Stimulated activated effector memory CD8-positive, alpha-beta T cell treated with anti-CD3 and anti-CD28 coated beads, Interleukin-12 subunit alpha, Interleukin-12 subunit beta, amount 100 ng/mL, for 72 hours (primary cell): ENCODE results near the gene FRMPD4.

ENCODE experiments used
- ATAC-seq: fragments of 150-1000 bp; cut with Tn5 transposase; 2 replicates; pipeline ENCODE4 v1.10.0; 2021
- DNase-seq, 2 donors: peaks; one replicate each; pipeline ENCODE4 v3.0.0; 2021 to 2022; ENCODE audit warnings: low spot score in 2 of 2
- H3K27ac Mint-ChIP-seq: one replicate; pipeline ENCODE4 v1.8.0; 2022; ENCODE audit warnings: mild to moderate bottlenecking, mixed read lengths
- H3K36me3 Mint-ChIP-seq: one replicate; pipeline ENCODE4 v1.8.0; 2022; ENCODE audit warnings: mild to moderate bottlenecking, mixed read lengths
- H3K4me1 Mint-ChIP-seq: one replicate; pipeline ENCODE4 v1.8.0; 2022; ENCODE audit warnings: mixed read lengths
- H3K4me3 Mint-ChIP-seq: one replicate; pipeline ENCODE4 v1.8.0; 2022; ENCODE audit warnings: mild to moderate bottlenecking, mixed read lengths
- H3K9me3 Mint-ChIP-seq: one replicate; pipeline ENCODE4 v1.8.0; 2022; ENCODE audit warnings: mixed read lengths

FRMPD4 gene

GRCh38 chrX:12237771-12238170, 99.5 kb downstream of the FRMPD4 start:
- ATAC-seq = no peak
- Mint-ChIP-seq H3K9me3 (peaks cover 2% of the 10 kb centered on the region), H3K4me1 (no peaks in the 10 kb centered on the region), H3K36me3 (no peaks in the 10 kb centered on the region), H3K27ac (no peak overlapping the region), H3K4me3 (no peak overlapping the region)
- DNase-seq = no peak

GRCh38 chrX:12239356-12240082, 101.2 kb downstream of the FRMPD4 start:
- Mint-ChIP-seq H3K4me1 (no peaks in the 10 kb centered on the region), H3K27ac (no peak overlapping the region), H3K36me3 (no peaks in the 10 kb centered on the region), H3K9me3 (peaks cover 2% of the 10 kb centered on the region), H3K4me3 (no peak overlapping the region)
- DNase-seq (no peak), ATAC-seq (no peak)

- Mint-ChIP-seq H3K27ac (no peak overlapping the region), H3K9me3 (peaks cover 2% of the 10 kb centered on the region), H3K4me1 (no peaks in the 10 kb centered on the region), H3K36me3 (no peaks in the 10 kb centered on the region), H3K4me3 (no peak overlapping the region)
- ATAC-seq (no peak), DNase-seq (no peak)
These were observed 102.2 kb downstream of the FRMPD4 start for GRCh38 chrX:12240491-12240890.

- no peak for ATAC-seq
- Mint-ChIP-seq H3K9me3 (no peaks in the 10 kb centered on the region), H3K4me3 (no peak overlapping the region), H3K27ac (no peak overlapping the region), H3K36me3 (no peaks in the 10 kb centered on the region), H3K4me1 (no peaks in the 10 kb centered on the region)
- no peak for DNase-seq
These were observed 102.8 kb downstream of the FRMPD4 start for GRCh38 chrX:12241026-12241425.

GRCh38 chrX:12245650-12246645, 107.7 kb downstream of the FRMPD4 start:
- no peak for ATAC-seq
- Mint-ChIP-seq H3K9me3 (no peaks in the 10 kb centered on the region), H3K4me1 (no peaks in the 10 kb centered on the region), H3K4me3 (no peak overlapping the region), H3K27ac (no peak overlapping the region), H3K36me3 (no peaks in the 10 kb centered on the region)
- no peak for DNase-seq

GRCh38 chrX:12249997-12250396, 111.7 kb downstream of the FRMPD4 start:
- no peaks in the 10 kb centered on the region for H3K4me1 Mint-ChIP-seq
- no peak overlapping the region for H3K27ac Mint-ChIP-seq
- no peaks in the 10 kb centered on the region for H3K36me3 Mint-ChIP-seq
- ATAC-seq = no peak
- H3K4me3 Mint-ChIP-seq = no peak overlapping the region
- DNase-seq = no peak
- H3K9me3 Mint-ChIP-seq = no peaks in the 10 kb centered on the region

- H3K27ac Mint-ChIP-seq = no peak overlapping the region
- peaks cover 10% of the 10 kb centered on the region for H3K9me3 Mint-ChIP-seq
- H3K36me3 Mint-ChIP-seq = no peaks in the 10 kb centered on the region
- DNase-seq = no peak
- no peak overlapping the region for H3K4me3 Mint-ChIP-seq
- H3K4me1 Mint-ChIP-seq = no peaks in the 10 kb centered on the region
- no peak for ATAC-seq
These were observed 124.9 kb downstream of the FRMPD4 start for GRCh38 chrX:12263211-12263610.

- no peak overlapping the region for H3K4me3 Mint-ChIP-seq
- ATAC-seq (no peak), DNase-seq (no peak)
These were observed 131.2 kb downstream of the FRMPD4 start for GRCh38 chrX:12269484-12269883.

GRCh38 chrX:12278151-12278550, 139.9 kb downstream of the FRMPD4 start:
- Mint-ChIP-seq H3K27ac (no peak overlapping the region), H3K4me3 (no peak overlapping the region), H3K9me3 (no peaks in the 10 kb centered on the region), H3K4me1 (no peaks in the 10 kb centered on the region), H3K36me3 (no peaks in the 10 kb centered on the region)
- no peak for DNase-seq
- ATAC-seq = no peak

More at GRCh38 chrX:12269484-12269883, 131.2 kb downstream of the FRMPD4 start:
- no peak overlapping the region for H3K27ac Mint-ChIP-seq
- H3K36me3 Mint-ChIP-seq = no peaks in the 10 kb centered on the region
- no peaks in the 10 kb centered on the region for H3K4me1 Mint-ChIP-seq
- no peaks in the 10 kb centered on the region for H3K9me3 Mint-ChIP-seq

- Mint-ChIP-seq H3K4me1 (no peaks in the 10 kb centered on the region), H3K27ac (no peak overlapping the region), H3K36me3 (no peaks in the 10 kb centered on the region), H3K9me3 (no peaks in the 10 kb centered on the region), H3K4me3 (no peak overlapping the region)
- ATAC-seq (no peak), DNase-seq (no peak)
These were observed 144.7 kb downstream of the FRMPD4 start for GRCh38 chrX:12282991-12283390.

- H3K36me3 Mint-ChIP-seq = no peaks in the 10 kb centered on the region
- no peak overlapping the region for H3K4me3 Mint-ChIP-seq
- DNase-seq = no peak
- H3K9me3 Mint-ChIP-seq = peaks cover 7% of the 10 kb centered on the region
- ATAC-seq = no peak
- no peak overlapping the region for H3K27ac Mint-ChIP-seq
- no peaks in the 10 kb centered on the region for H3K4me1 Mint-ChIP-seq
These were observed 154.9 kb downstream of the FRMPD4 start for GRCh38 chrX:12292996-12293765.

- no peaks in the 10 kb centered on the region for H3K4me1 Mint-ChIP-seq
- peaks cover 7% of the 10 kb centered on the region for H3K9me3 Mint-ChIP-seq
- no peak overlapping the region for H3K27ac Mint-ChIP-seq
- H3K36me3 Mint-ChIP-seq = no peaks in the 10 kb centered on the region
- no peak for ATAC-seq
- DNase-seq = no peak
- H3K4me3 Mint-ChIP-seq = no peak overlapping the region
These were observed 159.1 kb downstream of the FRMPD4 start for GRCh38 chrX:12297353-12297752.

- no peak for DNase-seq
- Mint-ChIP-seq H3K9me3 (peaks cover 7% of the 10 kb centered on the region), H3K4me3 (no peak overlapping the region), H3K36me3 (no peaks in the 10 kb centered on the region), H3K4me1 (no peaks in the 10 kb centered on the region), H3K27ac (no peak overlapping the region)
- no peak for ATAC-seq
These were observed 163.0 kb downstream of the FRMPD4 start for GRCh38 chrX:12301288-12301687.

- no peaks in the 10 kb centered on the region for H3K4me1 Mint-ChIP-seq
- H3K9me3 Mint-ChIP-seq = peaks cover 3% of the 10 kb centered on the region
- DNase-seq = no peak
- no peaks in the 10 kb centered on the region for H3K36me3 Mint-ChIP-seq
- no peak overlapping the region for H3K4me3 Mint-ChIP-seq
- ATAC-seq = no peak
- no peak overlapping the region for H3K27ac Mint-ChIP-seq
These were observed 166.0 kb downstream of the FRMPD4 start for GRCh38 chrX:12304261-12304660.

- no peak overlapping the region for H3K4me3 Mint-ChIP-seq
- ATAC-seq (no peak), DNase-seq (no peak)
- H3K9me3 Mint-ChIP-seq = no peaks in the 10 kb centered on the region
- H3K4me1 Mint-ChIP-seq = no peaks in the 10 kb centered on the region
- H3K36me3 Mint-ChIP-seq = no peaks in the 10 kb centered on the region
- no peak overlapping the region for H3K27ac Mint-ChIP-seq
These were observed 169.7 kb downstream of the FRMPD4 start for GRCh38 chrX:12307961-12308360.
